HG03575 (cell line): ENCODE results near the gene GALNT5.

Experiments
- ATAC-seq: cut with Tn5 transposase; IDR thresholded peaks from one replicate; pipeline ENCODE4 v1.9.1; 2021; ENCODE audit not compliant: unreplicated experiment, insufficient number of reproducible peaks, low FRiP score; ENCODE audit errors: extremely low read depth

GALNT5 gene

GRCh38 chr2:157348291-157348921, 90.9 kb downstream of the GALNT5 start:
- ATAC-seq, result no peak

DNA sequence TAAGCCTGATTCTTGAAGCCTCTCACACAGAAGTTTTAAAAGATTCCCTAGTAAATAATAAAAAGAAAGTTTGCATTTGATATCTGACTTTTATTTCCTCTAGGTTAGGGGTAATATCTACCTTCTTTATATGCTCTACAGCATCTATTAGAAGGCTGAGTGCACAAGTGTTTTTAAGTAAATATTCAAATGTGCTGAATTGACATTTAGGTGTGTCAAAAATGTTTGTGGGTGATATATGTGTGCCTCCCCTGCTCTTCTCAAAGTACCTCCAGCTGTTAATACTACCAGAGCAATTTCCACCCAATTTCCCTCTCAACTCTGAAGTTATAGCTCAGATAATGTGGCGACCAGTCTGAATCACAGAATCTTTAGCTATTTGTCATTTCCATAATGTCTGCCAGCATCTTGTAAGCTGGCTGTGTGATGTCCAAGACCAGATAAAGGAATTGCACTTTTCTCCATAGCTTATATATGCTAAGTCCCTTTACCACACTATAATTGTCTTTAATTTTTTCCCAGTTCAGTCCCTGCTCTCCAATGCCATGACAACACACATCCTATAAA, 92.5 kb downstream of the GALNT5 start:
- no peak for ATAC-seq

GRCh38 chr2:157355618-157356017, 98.1 kb downstream of the GALNT5 start:
- no peak for ATAC-seq

DNA sequence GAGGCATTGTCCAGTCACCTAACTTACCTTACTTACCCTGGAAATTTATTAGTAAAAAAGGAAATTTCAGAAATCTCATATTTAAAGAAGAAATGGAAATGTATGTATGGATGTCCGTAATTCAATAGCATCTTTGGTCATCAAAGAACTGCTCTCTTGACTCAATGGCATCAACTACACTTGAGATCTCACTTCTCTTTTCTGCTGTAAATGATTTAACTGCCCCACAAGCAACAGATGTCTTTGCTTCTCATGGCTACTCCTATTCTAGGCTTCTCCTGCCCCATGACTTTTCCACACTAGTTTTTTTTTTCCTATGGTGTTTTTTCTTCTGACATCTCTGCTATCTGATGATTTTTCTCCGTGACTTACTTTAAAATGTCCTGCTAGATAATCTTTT, 102.1 kb downstream of the GALNT5 start:
- no peak for ATAC-seq

GRCh38 chr2:157361526-157361925, 104.0 kb downstream of the GALNT5 start:
- no peak for ATAC-seq

- ATAC-seq, result no peak
Observed at GRCh38 chr2:157362627-157363026, 105.1 kb downstream of the GALNT5 start.

GRCh38 chr2:157363612-157364101, 106.2 kb downstream of the GALNT5 start:
- peak; percentile 41 for ATAC-seq
